ENCODE measurements around the gene PDK2. TPM values are rescaled to one million over a fixed set of nuclear protein-coding genes. Genes with fewer than 3 reads are reported as not detected.
A peak's percentile ranks its signal among the peaks of the same experiment; 100 is the strongest.

The PDK2 gene
- total and polyA plus RNA-seq, 2 experiments from 2014 or later: 12.0 to 15.9 TPM

- peaks cover 37% of the 10 kb centered on the region for H3K27me3 Mint-ChIP-seq (ENCODE audit: insufficient read depth, low read depth, poor library complexity)
- peak; percentile 93 for DNase-seq (ENCODE audit: low spot score)
- H3K27ac ChIP-seq (ENCODE audit: low read depth): no peak overlapping the region
These were observed 33.5 kb downstream of the PDK2 start for GRCh38 chr17:50128441-50129352.

More at GRCh38 chr17:50128441-50129352, 33.5 kb downstream of the PDK2 start:
- H3K36me3 ChIP-seq (ENCODE audit: insufficient read depth): no peaks in the 10 kb centered on the region
- H3K9me2 ChIP-seq (ENCODE audit: insufficient read depth): no peaks in the 10 kb centered on the region
- no peaks in the 10 kb centered on the region for H4K20me1 ChIP-seq (replicated peaks; ENCODE audit: insufficient read depth)
- H3K27ac Mint-ChIP-seq: no peak overlapping the region
- H3K27me3 ChIP-seq (ENCODE audit: insufficient read depth): peaks cover 42% of the 10 kb centered on the region
- peak overlapping the region; percentile 82 for H3K4me2 ChIP-seq
- H3K4me1 Mint-ChIP-seq: peaks cover 63% of the 10 kb centered on the region
- H3K79me2 ChIP-seq (replicated peaks; ENCODE audit: insufficient read depth): no peaks in the 10 kb centered on the region
- peak overlapping the region; percentile 91 for H3K4me3 Mint-ChIP-seq
- H3K4me3 ChIP-seq: peak overlapping the region; percentile 69
- H3K9me3 Mint-ChIP-seq: no peaks in the 10 kb centered on the region
- H3F3A ChIP-seq (replicated peaks; ENCODE audit: low read depth): no peaks in the 10 kb centered on the region; the same call in 1 of the 2 replicates
- TF ChIP-seq EZH2 (IDR thresholded peaks at IDR 0.05; ENCODE audit: low read depth, unreplicated experiment) (peak; percentile 12), ZNF462 (CRISPR knock-in tag; IDR thresholded peaks at IDR 0.05) (no peak), JUNB (IDR thresholded peaks at IDR 0.05; ENCODE audit: unreplicated experiment) (no peak)
- H2AFZ ChIP-seq: peak overlapping the region; percentile 70
- no peaks in the 10 kb centered on the region for H3K36me3 Mint-ChIP-seq (ENCODE audit: low read depth)
- peaks cover 32% of the 10 kb centered on the region for H3K4me1 ChIP-seq (ENCODE audit: insufficient read depth)
- peak; percentile 19 for ATAC-seq
